Glomerular visceral epithelial cell (primary cell): Measurements from ENCODE around the gene OLFM3.
A peak's percentile ranks its signal among the peaks of the same experiment; 100 is the strongest.

Source experiments
- DNase-seq: peaks from one replicate; pipeline ENCODE4 v3.0.0-alpha.2; 2016; ENCODE audit errors: extremely low spot score

OLFM3 gene

DNA sequence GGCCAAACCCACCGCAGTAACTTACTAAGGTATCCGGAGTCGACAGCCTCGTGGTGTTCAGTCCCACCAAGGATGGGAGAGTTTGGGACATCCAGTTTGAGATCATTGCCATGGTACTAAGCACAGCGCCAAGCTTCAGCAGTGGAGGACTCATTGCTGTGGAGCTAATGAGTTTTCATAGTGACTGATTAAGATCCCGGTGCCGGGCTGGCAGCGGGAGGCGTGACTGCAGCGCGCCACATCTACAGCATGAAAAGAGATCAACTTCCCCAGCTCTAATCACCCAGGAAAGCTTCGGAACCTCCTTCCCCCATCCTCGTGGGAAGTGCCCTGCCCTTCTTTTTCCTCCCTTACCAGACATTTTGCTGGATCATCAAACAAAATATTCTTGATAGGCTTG lies 149.9 kb downstream of the OLFM3 start:
- DNase-seq, result no peak

DNA sequence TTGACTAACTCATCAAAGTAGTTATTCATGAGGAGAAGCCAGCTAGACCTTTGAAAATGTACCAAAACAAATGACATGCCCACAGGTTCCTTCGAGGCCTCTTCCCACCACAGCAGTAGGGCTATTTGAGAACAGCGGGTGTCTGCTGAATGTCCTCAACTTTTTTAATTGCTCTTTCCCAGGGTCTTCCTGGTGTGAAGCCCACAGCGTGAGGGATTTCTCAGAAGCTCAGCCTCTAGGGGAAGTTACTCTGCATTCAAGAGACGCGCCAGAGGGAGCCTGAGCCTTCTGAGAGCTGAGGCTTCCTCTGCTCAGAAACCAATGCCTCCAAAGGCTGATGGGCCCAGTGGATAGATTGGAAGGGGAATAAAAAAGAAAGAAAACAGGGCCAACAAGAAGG lies 153.6 kb downstream of the OLFM3 start:
- DNase-seq, result no peak

DNA sequence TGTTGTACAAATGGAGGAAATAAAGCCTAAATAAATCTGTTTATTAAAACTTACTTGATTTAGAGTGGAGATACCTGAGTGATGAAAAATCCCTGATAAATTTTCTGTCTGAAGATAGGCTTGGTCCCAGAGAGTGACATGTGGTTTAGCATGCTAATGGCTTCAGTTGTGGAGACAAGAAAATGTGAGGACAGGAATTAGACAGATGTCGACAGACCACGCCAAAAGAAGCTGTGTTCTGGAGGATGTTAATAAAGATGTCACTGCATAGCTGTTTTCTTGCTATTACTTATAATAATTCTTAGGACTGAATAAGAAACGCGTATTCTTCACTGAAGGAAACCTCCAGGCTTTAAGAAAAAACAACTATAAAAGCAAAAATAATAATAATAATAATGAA lies 154.9 kb downstream of the OLFM3 start:
- no peak for DNase-seq

DNA sequence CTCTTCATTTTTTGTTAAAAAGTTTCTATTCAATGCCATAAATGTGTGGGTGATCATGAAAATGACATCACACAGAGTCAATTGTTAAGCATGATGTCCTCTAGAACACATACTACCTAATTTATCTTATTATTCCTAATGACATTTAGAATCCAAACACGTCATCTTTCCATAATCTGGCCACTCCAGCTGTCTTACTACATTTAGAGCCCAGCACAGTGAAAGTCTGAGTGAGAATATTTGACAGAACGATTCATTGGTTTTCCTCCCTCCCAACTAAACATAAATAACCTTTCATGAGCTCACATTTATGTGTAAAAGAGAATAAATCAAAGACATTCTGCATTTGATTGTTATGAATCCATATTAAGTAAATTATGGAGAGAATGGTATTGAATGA lies 160.7 kb downstream of the OLFM3 start:
- DNase-seq, result no peak

- no peak for DNase-seq
These were observed 163.4 kb downstream of the OLFM3 start for GRCh38 chr1:101833312-101833711.

GRCh38 chr1:101826416-101826815 lies 170.3 kb downstream of the OLFM3 start:
- no peak for DNase-seq

DNA sequence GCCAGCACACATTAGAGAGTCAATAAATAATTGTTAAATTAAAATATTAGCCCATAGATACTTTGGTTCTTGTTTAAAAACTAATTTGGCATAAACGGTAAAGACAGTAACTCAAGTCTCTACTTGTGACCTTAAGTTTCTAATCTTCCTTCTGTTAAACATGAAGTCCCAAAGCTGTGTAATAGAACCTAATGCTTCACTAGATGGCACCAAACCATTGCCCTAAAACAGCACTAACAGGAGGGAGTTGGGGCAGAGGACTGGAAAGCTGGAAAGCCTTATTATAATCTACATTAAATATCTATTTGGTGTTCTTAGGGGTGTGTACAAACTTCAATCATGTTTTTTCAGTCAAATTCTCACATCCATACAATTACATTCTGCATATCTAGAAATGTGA lies 176.7 kb downstream of the OLFM3 start:
- DNase-seq, result peak; percentile 5

- no peak for DNase-seq
These were observed 180.5 kb downstream of the OLFM3 start for GRCh38 chr1:101816262-101816661.

DNA sequence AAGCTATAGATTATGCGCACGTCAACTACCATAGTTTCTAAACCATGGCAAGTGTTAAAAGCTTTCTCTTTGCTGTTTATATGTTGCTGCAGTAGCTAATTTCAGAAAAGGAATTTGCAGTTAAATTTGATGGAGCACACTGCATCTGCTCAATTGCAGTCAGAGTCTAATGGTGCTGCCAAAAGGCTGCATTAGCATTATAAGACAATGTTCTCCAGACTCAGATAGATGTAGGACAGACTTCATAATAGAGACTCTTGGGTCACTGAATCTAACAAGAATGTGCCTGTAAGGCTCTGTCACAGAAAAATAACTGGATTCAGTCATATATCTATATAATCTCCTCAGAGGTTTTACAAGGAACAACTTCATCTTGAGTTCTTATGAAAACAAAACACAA lies 198.3 kb downstream of the OLFM3 start:
- DNase-seq, result no peak

- no peak for DNase-seq
These were observed 199.0 kb downstream of the OLFM3 start for GRCh38 chr1:101797722-101798121.

GRCh38 chr1:101781201-101781831 lies 215.4 kb downstream of the OLFM3 start:
- DNase-seq, result no peak

GRCh38 chr1:101769520-101769919 lies 227.2 kb downstream of the OLFM3 start:
- DNase-seq, result peak; percentile 12

DNA sequence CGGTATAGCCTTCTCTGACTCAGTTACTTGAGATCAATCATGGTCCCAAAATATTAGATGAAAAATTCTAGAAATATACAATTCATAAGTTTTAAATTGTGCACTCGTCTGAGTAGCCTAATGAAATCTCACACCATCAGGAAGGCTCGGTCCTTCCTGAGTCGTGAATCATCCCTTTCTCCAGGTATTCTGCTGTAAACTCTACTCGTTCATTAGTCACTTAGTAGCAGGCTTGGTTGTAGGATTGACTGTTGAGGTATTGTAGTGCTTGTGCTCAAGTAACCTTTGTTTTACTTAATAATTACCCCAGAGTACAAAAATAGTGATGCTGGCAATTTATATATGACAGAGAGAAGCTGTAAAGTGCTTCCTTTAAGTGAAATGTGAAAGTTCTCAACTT lies 238.7 kb downstream of the OLFM3 start:
- no peak for DNase-seq

DNA sequence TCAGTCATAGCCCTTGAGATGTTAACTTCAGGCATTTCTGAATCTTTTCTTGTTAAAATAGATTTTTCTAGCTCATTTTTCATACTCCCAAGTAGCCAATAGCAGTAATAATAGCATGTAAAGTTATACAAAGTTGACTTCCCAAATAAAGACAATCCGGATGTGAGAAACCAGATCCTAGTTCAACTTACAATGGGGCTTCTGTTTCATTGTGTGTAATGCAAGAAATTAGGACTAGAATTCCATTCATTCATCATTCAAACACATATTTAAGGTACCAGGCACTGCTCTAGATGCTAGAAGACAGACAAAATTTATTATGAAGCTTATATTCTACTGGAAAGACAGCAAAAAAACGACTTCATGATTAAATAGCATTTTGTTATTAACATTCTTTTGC lies 240.3 kb downstream of the OLFM3 start:
- no peak for DNase-seq
